GM23338 (cell line): Measurements from ENCODE around the gene FHIT. TPM values are rescaled to one million over a fixed set of nuclear protein-coding genes. Genes with fewer than 3 reads are reported as not detected.

Experiments
- ATAC-seq: fragments of 200-7000 bp; cut with Tn5 transposase; 3 replicates; pipeline ENCODE4 v1.9.1; 2020
- DNase-seq: peaks from one replicate; pipeline ENCODE4 v3.0.0-alpha.2; 2015; ENCODE audit warnings: low spot score
- H2AFZ ChIP-seq: fragments of 200-600 bp; sonication (generic); 2 replicates; pipeline ENCODE4 v1.8.0; 2016; ENCODE audit warnings: antibody characterized with exemption, mild to moderate bottlenecking, moderate library complexity
- H3F3A ChIP-seq: fragments of 200-600 bp; sonication (generic); replicated peaks from 2 replicates; pipeline ENCODE4 v1.8.0; 2017; ENCODE audit warnings: antibody characterized with exemption, mixed run types, low read depth
- H3K27ac ChIP-seq: fragments of 200-600 bp; sonication (generic); 2 replicates; pipeline ENCODE4 v1.6.1; 2016; ENCODE audit warnings: low read depth
- H3K27me3 ChIP-seq: fragments of 200-600 bp; sonication (generic); 2 replicates; pipeline ENCODE4 v1.8.0; 2016; ENCODE audit warnings: mild to moderate bottlenecking, mixed run types, moderate library complexity; ENCODE audit not compliant: insufficient read depth
- H3K36me3 ChIP-seq: fragments of 200-600 bp; sonication (generic); 2 replicates; pipeline ENCODE4 v1.8.0; 2016; ENCODE audit warnings: mild to moderate bottlenecking; ENCODE audit not compliant: insufficient read depth
- H3K4me1 ChIP-seq: fragments of 200-600 bp; sonication (generic); 2 replicates; pipeline ENCODE4 v1.8.0; 2016; ENCODE audit warnings: mild to moderate bottlenecking, moderate library complexity; ENCODE audit not compliant: insufficient read depth
- H3K4me2 ChIP-seq: fragments of 200-600 bp; sonication (generic); 2 replicates; pipeline ENCODE4 v1.7.1; 2017; ENCODE audit warnings: mixed run types
- H3K4me3 ChIP-seq: fragments of 200-600 bp; sonication (generic); 2 replicates; pipeline ENCODE4 v1.6.1; 2016; ENCODE audit warnings: mixed run types
- H3K79me2 ChIP-seq: fragments of 200-600 bp; sonication (generic); replicated peaks from 2 replicates; pipeline ENCODE4 v1.8.0; 2017; ENCODE audit warnings: mild to moderate bottlenecking; ENCODE audit not compliant: insufficient read depth
- H3K9me2 ChIP-seq: fragments of 200-600 bp; sonication (generic); 2 replicates; pipeline ENCODE4 v1.8.0; 2017; ENCODE audit not compliant: insufficient read depth
- H4K20me1 ChIP-seq: fragments of 200-600 bp; sonication (generic); replicated peaks from 2 replicates; pipeline ENCODE4 v1.8.0; 2017; ENCODE audit warnings: mild to moderate bottlenecking; ENCODE audit not compliant: insufficient read depth
- H3K27ac Mint-ChIP-seq: 2 replicates; pipeline ENCODE4 v1.8.0; 2020; ENCODE audit warnings: inconsistent platforms, mild to moderate bottlenecking, moderate library complexity, mixed read lengths
- H3K27me3 Mint-ChIP-seq: 3 replicates; pipeline ENCODE4 v1.8.0; 2022; ENCODE audit warnings: low read depth, mild to moderate bottlenecking, moderate library complexity, mixed read lengths, inconsistent platforms; ENCODE audit not compliant: insufficient read depth, poor library complexity
- H3K36me3 Mint-ChIP-seq: 3 replicates; pipeline ENCODE4 v1.8.0; 2021; ENCODE audit warnings: low read depth, mild to moderate bottlenecking, inconsistent platforms, moderate library complexity, mixed read lengths
- H3K4me1 Mint-ChIP-seq: 3 replicates; pipeline ENCODE4 v1.8.0; 2020; ENCODE audit warnings: mild to moderate bottlenecking, inconsistent platforms, mixed read lengths
- H3K4me3 Mint-ChIP-seq: 3 replicates; pipeline ENCODE4 v1.8.0; 2021; ENCODE audit warnings: moderate library complexity, mild to moderate bottlenecking, inconsistent platforms, mixed read lengths
- H3K9me3 Mint-ChIP-seq: 3 replicates; pipeline ENCODE4 v1.8.0; 2020; ENCODE audit warnings: moderate library complexity, mild to moderate bottlenecking, inconsistent platforms, mixed read lengths
- JUNB ChIP-seq: IDR thresholded peaks from one replicate; pipeline ENCODE4 v1.6.1; 2016; ENCODE audit warnings: antibody characterized with exemption; ENCODE audit not compliant: unreplicated experiment
- NANOG ChIP-seq: IDR thresholded peaks from 2 replicates; pipeline ENCODE4 v1.6.1; 2016; ENCODE audit warnings: antibody characterized with exemption, borderline replicate concordance
- POLR2AphosphoS5 ChIP-seq: IDR thresholded peaks from 2 replicates; pipeline ENCODE4 v1.6.1; 2016; ENCODE audit warnings: antibody characterized with exemption, low read depth
- ZNF114 ChIP-seq: fragments of 250-450 bp; sonication (Bioruptor Pico); IDR thresholded peaks from 2 replicates; pipeline ENCODE4 v1.5.0; 2020; ENCODE audit warnings: mild to moderate bottlenecking, moderate library complexity
- ZNF331 ChIP-seq: fragments of 250-450 bp; sonication (Bioruptor Pico); IDR thresholded peaks from 2 replicates; pipeline ENCODE4 v1.5.0; 2020; ENCODE audit warnings: low read depth, mild to moderate bottlenecking, moderate library complexity
- ZNF462 ChIP-seq: fragments of 250-450 bp; sonication (Bioruptor Pico); IDR thresholded peaks from 2 replicates; pipeline ENCODE4 v1.5.0; 2020; ENCODE audit warnings: mild to moderate bottlenecking, moderate library complexity
- polyA plus RNA-seq: library from polyadenylated mRNA; unstranded; fragments of >200 nt; fragmentation: Nextera tagmentation; extraction: Ambion mirVana; gene quantifications from 2 replicates; pipeline ENCODE4 v1.2.1, GENCODE V29; 2016
- total RNA-seq: library from RNA; depleted of rRNA; stranded (reverse); fragments of >200 nt; shearing (Covaris generic); gene quantifications from 2 replicates; pipeline ENCODE4 v1.2.3, GENCODE V29; 2014

Gene FHIT
- total and polyA plus RNA-seq, 2 experiments from 2014 or later = 3.0 to 8.3 TPM

- TF ChIP-seq ZNF462 (CRISPR knock-in tag) = no peak
Observed at GRCh38 chr3:60250810-60251209, 1000.4 kb downstream of the FHIT start (continued).

GRCh38 chr3:60250206-60250605, 1001.0 kb downstream of the FHIT start:
- Histone ChIP-seq H3K4me2 (no peak overlapping the region), H3K4me1 (no peaks in the 10 kb centered on the region), H3K27ac (no peak overlapping the region), H3K9me2 (no peaks in the 10 kb centered on the region), H3K4me3 (no peak overlapping the region), H3K79me2 (no peaks in the 10 kb centered on the region), H3K36me3 (no peaks in the 10 kb centered on the region), H2AFZ (no peak overlapping the region), H4K20me1 (no peaks in the 10 kb centered on the region), H3F3A (no peaks in the 10 kb centered on the region), H3K27me3 (no peaks in the 10 kb centered on the region)
- no peak overlapping the region for H3K4me3 Mint-ChIP-seq
- peaks cover 15% of the 10 kb centered on the region; the same call in 2 of the 3 replicates for H3K9me3 Mint-ChIP-seq
- H3K27ac Mint-ChIP-seq = no peak overlapping the region
- no peaks in the 10 kb centered on the region; the same call in 2 of the 3 replicates for H3K4me1 Mint-ChIP-seq
- H3K27me3 Mint-ChIP-seq = peaks cover 3% of the 10 kb centered on the region
- ATAC-seq = no peak
- H3K36me3 Mint-ChIP-seq = peaks cover 9% of the 10 kb centered on the region; the same call in 1 of the 3 replicates
- no peak for DNase-seq
- no peak for TF ChIP-seq ZNF331 (CRISPR knock-in tag)
- TF ChIP-seq POLR2AphosphoS5 = no peak
- no peak for TF ChIP-seq NANOG
- TF ChIP-seq ZNF462 (CRISPR knock-in tag) = no peak
- TF ChIP-seq ZNF114 = no peak
- no peak for TF ChIP-seq JUNB
